Naive thymus-derived CD4-positive, alpha-beta T cell (primary cell): ENCODE measurements around the gene CACNA1C. TPM values are rescaled to one million over a fixed set of nuclear protein-coding genes. Genes with fewer than 3 reads are reported as not detected.

ENCODE experiments used
- ATAC-seq: fragments of 150-1000 bp; cut with Tn5 transposase; 2 replicates; pipeline ENCODE4 v1.10.0; 2021; ENCODE audit warnings: mild to moderate bottlenecking, moderate library complexity
- CTCF ChIA-PET: fragments of 350-600 bp; sonication (Branson Sonifier 250); formaldehyde crosslinking; loops from one replicate; lab custom pipeline; 2021; ENCODE audit warnings: antibody characterized with exemption; lab: Charles Lee
- POLR2A ChIA-PET: fragments of 350-600 bp; sonication (Branson Sonifier 250); formaldehyde crosslinking; loops from one replicate; lab custom pipeline; 2021; ENCODE audit warnings: antibody characterized with exemption, inconsistent platforms; lab: Charles Lee
- DNase-seq, 9 donors: peaks; one replicate each; pipeline versions ENCODE4 v3.0.0 to v3.0.0-alpha.2; 2020 to 2022; ENCODE audit warnings: mixed read lengths in 1 of 9
- H3K27ac ChIP-seq: one replicate; pipeline ENCODE4 v1.7.0; 2013; ENCODE audit warnings: mild to moderate bottlenecking, low read depth, low read length, moderate library complexity
- H3K27me3 ChIP-seq, 2 donors: one replicate each; pipeline ENCODE4 v1.7.0; 2013; ENCODE audit warnings: low read length in 2 of 2, mild to moderate bottlenecking in 2 of 2, moderate library complexity in 2 of 2; ENCODE audit not compliant: control insufficient read depth in 2 of 2, insufficient read depth in 2 of 2
- H3K36me3 ChIP-seq, 3 experiments: 1 replicate in 2 of 3; 2 replicates in 1 of 3; pipeline ENCODE4 v1.7.0; 2013; ENCODE audit warnings: low read length in 3 of 3, mild to moderate bottlenecking in 3 of 3, moderate library complexity in 1 of 3; ENCODE audit not compliant: insufficient read depth in 3 of 3, control insufficient read depth in 2 of 3
- H3K4me1 ChIP-seq, 2 donors: one replicate each; pipeline ENCODE4 v1.7.0; 2013; ENCODE audit warnings: low read length in 2 of 2, mild to moderate bottlenecking in 2 of 2, moderate library complexity in 1 of 2; ENCODE audit not compliant: control insufficient read depth in 2 of 2, insufficient read depth in 2 of 2
- H3K4me3 ChIP-seq: 2 replicates; pipeline ENCODE4 v1.7.0; 2013; ENCODE audit warnings: mild to moderate bottlenecking, low read length
- H3K9me3 ChIP-seq, 3 experiments: 1 replicate in 2 of 3; 2 replicates in 1 of 3; pipeline ENCODE4 v1.7.0; 2013; ENCODE audit warnings: low read length in 3 of 3; ENCODE audit not compliant: control insufficient read depth in 2 of 3
- H3K27ac Mint-ChIP-seq, 9 donors: one replicate each; pipeline ENCODE4 v1.8.0; 2020 to 2022; ENCODE audit warnings: mixed read lengths in 9 of 9, mild to moderate bottlenecking in 8 of 9, moderate library complexity in 5 of 9, inconsistent platforms in 2 of 9
- H3K27me3 Mint-ChIP-seq, 5 donors: one replicate each; pipeline ENCODE4 v1.8.0; 2021 to 2022; ENCODE audit warnings: mixed read lengths in 5 of 5, mild to moderate bottlenecking in 1 of 5
- H3K36me3 Mint-ChIP-seq, 5 donors: one replicate each; pipeline ENCODE4 v1.8.0; 2020 to 2022; ENCODE audit warnings: mixed read lengths in 5 of 5, mild to moderate bottlenecking in 3 of 5, inconsistent platforms in 1 of 5
- H3K4me1 Mint-ChIP-seq, 7 donors: one replicate each; pipeline ENCODE4 v1.8.0; 2020 to 2022; ENCODE audit warnings: mixed read lengths in 7 of 7, mild to moderate bottlenecking in 3 of 7, inconsistent platforms in 1 of 7
- H3K4me3 Mint-ChIP-seq, 10 donors: one replicate each; pipeline ENCODE4 v1.8.0; 2020 to 2022; ENCODE audit warnings: mild to moderate bottlenecking in 10 of 10, mixed read lengths in 10 of 10, moderate library complexity in 6 of 10, inconsistent platforms in 2 of 10
- H3K9me3 Mint-ChIP-seq, 11 donors: one replicate each; pipeline ENCODE4 v1.8.0; 2020 to 2022; ENCODE audit warnings: mixed read lengths in 11 of 11, mild to moderate bottlenecking in 4 of 11, inconsistent platforms in 1 of 11, moderate library complexity in 1 of 11
- intact Hi-C, 2 donors: fragments of 100-400 bp; cut with micrococcal nuclease; formaldehyde crosslinking; loops; one replicate each; pipeline ENCODE4 v1.15.1; 2023
- polyA plus RNA-seq, 2 donors: library from polyadenylated mRNA; unstranded; fragments of 300-500 nt; fragmentation: Illumina TruSeq; gene quantifications; one replicate each; pipeline ENCODE4 v1.2.3, GENCODE V29; 2021
- total RNA-seq, 6 experiments: library from RNA in 5 of 6; stranded (reverse) in 5 of 6; gene quantifications; 1 replicate in 5 of 6; 2 replicates in 1 of 6; pipeline ENCODE4 v1.2.3 and lab custom pipeline; 2021 to 2026

The CACNA1C gene
- total and polyA plus RNA-seq, 7 experiments from 2014 or later, result 0.04 to 0.48 (median 0.08) TPM

DNA sequence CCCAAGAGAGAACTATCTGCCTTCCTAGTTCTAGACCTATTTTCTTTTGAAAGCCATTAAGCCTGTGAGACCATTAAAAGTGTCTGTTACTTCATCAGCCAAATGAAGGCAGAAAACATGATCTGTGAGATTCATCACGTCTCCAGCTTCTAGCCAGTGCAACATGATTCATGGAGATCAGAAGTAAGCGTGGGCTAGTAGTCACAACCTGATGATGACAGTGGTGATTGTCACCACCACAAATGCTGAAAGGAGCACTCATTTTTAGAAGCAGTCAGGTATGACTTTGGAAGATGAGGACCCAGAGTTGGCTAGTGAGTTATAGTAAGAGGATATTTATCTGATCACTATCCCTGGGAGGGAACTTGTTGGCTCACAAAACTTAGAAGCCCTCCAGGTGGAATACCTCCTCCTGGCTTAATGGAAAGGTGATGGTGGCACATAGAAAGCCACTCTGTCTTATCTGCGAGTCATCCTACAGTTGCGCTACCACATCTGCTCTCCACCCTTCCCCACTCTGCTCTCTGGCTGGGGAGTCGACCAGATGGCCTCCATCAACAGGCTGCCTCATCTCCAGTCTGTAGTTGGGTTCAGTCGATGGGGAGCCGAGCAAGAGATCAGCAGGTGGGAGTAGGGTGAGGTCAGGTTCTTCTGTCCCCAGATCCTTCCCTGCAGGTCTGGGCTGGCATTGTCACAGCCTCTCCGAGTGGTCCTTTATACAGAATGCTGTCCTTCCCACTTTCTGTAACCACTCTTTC, 424.4 kb downstream of the CACNA1C start:
- no peak overlapping the region for H3K4me3 ChIP-seq
- Mint-ChIP-seq H3K27me3 (peaks cover 0 to 14% (median 5%) of the 10 kb centered on the region in 5 donors), H3K36me3 (no peaks in the 10 kb centered on the region), H3K27ac (no peak overlapping the region), H3K9me3 (peaks cover 0 to 4% (median 0%) of the 10 kb centered on the region in 11 donors), H3K4me1 (no peaks in the 10 kb centered on the region), H3K4me3 (no peak overlapping the region)
- peaks cover 0 to 2% of the 10 kb centered on the region in 2 donors for H3K27me3 ChIP-seq
- H3K4me1 ChIP-seq, result no peaks in the 10 kb centered on the region
- H3K27ac ChIP-seq, result no peak overlapping the region
- CTCF ChIA-PET, result no interaction called here
- DNase-seq (no peak), ATAC-seq (no peak)
- intact Hi-C loops, result no loop called here
- H3K9me3 ChIP-seq, result no peaks in the 10 kb centered on the region
- no peaks in the 10 kb centered on the region for H3K36me3 ChIP-seq
- POLR2A ChIA-PET, result no interaction called here

DNA sequence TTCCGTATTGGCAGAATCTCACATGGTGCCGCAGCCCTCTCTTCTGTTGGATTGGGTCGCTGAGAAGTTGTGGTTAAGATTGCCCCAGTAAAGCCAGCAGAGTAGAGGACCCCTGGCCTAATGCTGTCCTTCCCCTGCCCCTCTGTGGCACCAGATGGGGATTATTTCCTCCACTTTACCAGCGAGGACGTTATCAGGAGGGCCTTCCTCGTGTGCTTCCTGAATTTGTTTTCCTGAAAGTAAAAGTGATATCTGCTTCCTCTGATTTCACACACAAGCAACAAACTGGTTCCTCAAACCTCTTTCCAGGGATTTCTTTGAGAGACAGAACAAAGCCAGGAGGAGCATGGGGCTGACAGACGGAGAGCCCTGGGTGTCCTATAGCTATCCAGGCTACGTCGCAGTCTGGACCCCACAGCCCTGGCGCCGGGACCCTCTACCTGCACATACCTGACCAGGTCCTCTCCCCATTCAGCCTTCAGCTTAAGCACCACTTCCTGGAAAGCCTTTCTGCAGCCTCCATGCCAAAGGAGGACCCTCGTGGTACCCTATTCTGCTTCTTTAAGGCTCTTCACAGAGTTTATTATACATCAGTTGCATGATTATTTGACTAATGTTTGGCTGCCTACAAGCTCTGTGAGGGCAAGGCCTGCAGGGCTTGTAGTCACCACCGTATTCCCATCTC, 427.2 kb downstream of the CACNA1C start:
- Mint-ChIP-seq H3K4me3 (no peak overlapping the region), H3K36me3 (no peaks in the 10 kb centered on the region), H3K27ac (no peak overlapping the region), H3K27me3 (peaks cover 0 to 10% (median 5%) of the 10 kb centered on the region in 5 donors), H3K4me1 (no peaks in the 10 kb centered on the region), H3K9me3 (peaks cover 0 to 4% (median 0%) of the 10 kb centered on the region in 11 donors)
- Histone ChIP-seq H3K4me1 (no peaks in the 10 kb centered on the region), H3K9me3 (no peaks in the 10 kb centered on the region), H3K27ac (no peak overlapping the region), H3K36me3 (no peaks in the 10 kb centered on the region), H3K4me3 (no peak overlapping the region), H3K27me3 (no peaks in the 10 kb centered on the region)
- POLR2A ChIA-PET, result no interaction called here
- CTCF ChIA-PET, result no interaction called here
- ATAC-seq (no peak), DNase-seq (no peak)
- intact Hi-C loops, result no loop called here

- no peaks in the 10 kb centered on the region for H3K36me3 ChIP-seq
These were observed 428.6 kb downstream of the CACNA1C start for GRCh38 chr12:2481346-2481745.

DNA sequence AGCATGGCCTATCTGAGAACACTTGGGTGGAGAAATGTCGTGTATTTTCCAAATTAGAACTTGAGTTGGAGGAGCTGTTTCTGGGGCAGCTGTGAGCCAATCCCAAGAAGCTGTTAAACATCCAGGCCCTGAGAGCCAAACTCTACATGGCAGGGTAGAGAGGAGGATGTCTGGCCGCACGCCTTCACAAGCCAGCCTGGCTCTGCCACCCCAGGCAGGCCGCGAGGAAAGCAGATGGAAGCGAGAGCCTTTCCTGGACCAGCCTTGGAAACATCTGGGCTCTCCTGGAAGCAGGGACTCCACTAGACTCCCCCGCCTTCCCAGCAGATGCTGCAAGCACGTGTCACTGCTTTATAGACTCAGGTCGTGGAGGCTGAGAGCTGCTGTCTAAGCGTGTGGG, 429.2 kb downstream of the CACNA1C start:
- no peak overlapping the region for H3K27ac Mint-ChIP-seq
- Histone ChIP-seq H3K27me3 (no peaks in the 10 kb centered on the region), H3K4me1 (no peaks in the 10 kb centered on the region), H3K9me3 (no peaks in the 10 kb centered on the region), H3K4me3 (no peak overlapping the region), H3K27ac (no peak overlapping the region), H3K36me3 (no peaks in the 10 kb centered on the region)
- intact Hi-C loops, result no loop called here
- DNase-seq (no peak), ATAC-seq (no peak)
- peaks cover 0 to 4% (median 0%) of the 10 kb centered on the region in 11 donors for H3K9me3 Mint-ChIP-seq
- no peaks in the 10 kb centered on the region for H3K36me3 Mint-ChIP-seq
- H3K4me1 Mint-ChIP-seq, result no peaks in the 10 kb centered on the region
- CTCF ChIA-PET, result no interaction called here
- POLR2A ChIA-PET, result no interaction called here
- peaks cover 0 to 10% (median 5%) of the 10 kb centered on the region in 5 donors for H3K27me3 Mint-ChIP-seq
- H3K4me3 Mint-ChIP-seq, result no peak overlapping the region

More at GRCh38 chr12:2481346-2481745, 428.6 kb downstream of the CACNA1C start:
- CTCF ChIA-PET, result no interaction called here
- DNase-seq, result no peak
- H3K27me3 Mint-ChIP-seq, result peaks cover 0 to 7% (median 5%) of the 10 kb centered on the region in 5 donors
- Histone ChIP-seq H3K9me3 (no peaks in the 10 kb centered on the region), H3K4me1 (no peaks in the 10 kb centered on the region), H3K27ac (no peak overlapping the region), H3K27me3 (no peaks in the 10 kb centered on the region), H3K4me3 (no peak overlapping the region)
- H3K4me3 Mint-ChIP-seq, result no peak overlapping the region
- H3K9me3 Mint-ChIP-seq, result peaks cover 0 to 4% (median 0%) of the 10 kb centered on the region in 11 donors
- no peaks in the 10 kb centered on the region for H3K4me1 Mint-ChIP-seq
- no peaks in the 10 kb centered on the region for H3K36me3 Mint-ChIP-seq
- intact Hi-C loops, result no loop called here
- POLR2A ChIA-PET, result no interaction called here
- no peak overlapping the region for H3K27ac Mint-ChIP-seq
- no peak for ATAC-seq

DNA sequence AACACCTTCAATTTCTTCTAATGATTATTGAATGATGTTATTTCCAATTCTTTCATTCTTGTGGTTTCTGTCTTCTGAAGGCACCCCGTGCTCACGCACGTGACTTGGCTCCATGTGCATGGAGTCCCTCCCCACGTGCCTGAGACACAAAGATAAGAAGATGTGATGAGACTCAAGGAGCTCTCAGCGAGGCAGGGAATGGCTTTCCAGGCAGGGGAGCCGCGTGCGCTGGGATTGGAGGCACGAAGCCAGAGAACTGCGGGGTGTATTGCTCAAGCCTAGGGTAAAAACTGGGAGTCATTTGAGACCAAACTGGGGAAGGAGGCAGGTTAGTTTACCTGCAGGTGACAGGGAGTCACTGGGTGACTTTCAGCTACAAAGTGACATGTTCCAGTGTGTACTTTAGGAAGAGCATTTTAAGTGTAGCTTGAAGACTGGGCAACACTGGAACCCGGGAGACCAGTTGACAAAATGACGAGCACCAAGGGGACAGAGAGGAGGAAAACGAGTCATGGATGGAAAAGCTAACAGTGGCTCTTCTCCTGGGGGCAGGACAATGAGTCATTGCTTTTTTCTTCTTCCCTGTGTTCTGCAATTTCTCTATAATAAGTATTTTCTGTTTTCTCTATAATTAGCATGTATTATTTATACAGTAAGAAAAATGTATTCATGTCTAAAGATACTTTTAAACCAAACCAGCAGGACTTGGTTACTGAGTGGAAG, 430.3 kb downstream of the CACNA1C start:
- peaks cover 0 to 7% (median 5%) of the 10 kb centered on the region in 5 donors for H3K27me3 Mint-ChIP-seq
- intact Hi-C loops, result no loop called here
- no peak overlapping the region for H3K4me3 Mint-ChIP-seq
- no peaks in the 10 kb centered on the region for H3K27me3 ChIP-seq
- peaks cover 0 to 4% (median 0%) of the 10 kb centered on the region in 11 donors for H3K9me3 Mint-ChIP-seq
- no peaks in the 10 kb centered on the region for H3K9me3 ChIP-seq
- ChIA-PET POLR2A (no interaction called here), CTCF (no interaction called here)
- H3K27ac Mint-ChIP-seq, result no peak overlapping the region
- H3K4me1 Mint-ChIP-seq, result no peaks in the 10 kb centered on the region
- ATAC-seq (no peak), DNase-seq (no peak)
- H3K36me3 Mint-ChIP-seq, result no peaks in the 10 kb centered on the region
- H3K4me3 ChIP-seq, result no peak overlapping the region
- H3K27ac ChIP-seq, result no peak overlapping the region
- no peaks in the 10 kb centered on the region for H3K36me3 ChIP-seq
- H3K4me1 ChIP-seq, result no peaks in the 10 kb centered on the region

GRCh38 chr12:2483713-2484112, 430.9 kb downstream of the CACNA1C start:
- Mint-ChIP-seq H3K36me3 (no peaks in the 10 kb centered on the region), H3K9me3 (peaks cover 0 to 4% (median 0%) of the 10 kb centered on the region in 11 donors), H3K4me3 (no peak overlapping the region), H3K4me1 (no peaks in the 10 kb centered on the region), H3K27me3 (peaks cover 2 to 7% (median 5%) of the 10 kb centered on the region in 5 donors), H3K27ac (no peak overlapping the region)
- POLR2A ChIA-PET, result no interaction called here
- Histone ChIP-seq H3K9me3 (no peaks in the 10 kb centered on the region), H3K36me3 (no peaks in the 10 kb centered on the region), H3K27ac (no peak overlapping the region), H3K4me3 (no peak overlapping the region), H3K27me3 (no peaks in the 10 kb centered on the region), H3K4me1 (no peaks in the 10 kb centered on the region)
- intact Hi-C loops, result no loop called here
- CTCF ChIA-PET, result no interaction called here
- ATAC-seq, result no peak
- DNase-seq, result no peak
